Left cardiac atrium (tissue), 4 donors: ENCODE results near the gene SPTB. TPM values are rescaled to one million over a fixed set of nuclear protein-coding genes. Genes with fewer than 3 reads are reported as not detected.

Experiments
- ATAC-seq, 2 donors: fragments of 200-7000 bp; cut with Tn5 transposase; one replicate each; pipeline ENCODE4 v1.9.1; 2020; ENCODE audit warnings: mild to moderate bottlenecking in 2 of 2, moderate library complexity in 2 of 2
- DNase-seq: peaks from one replicate; pipeline ENCODE4 v3.0.0-alpha.2; 2020
- intact Hi-C, 2 donors: fragments of 100-400 bp; cut with DNase I; formaldehyde crosslinking; loops; one replicate each; pipeline versions ENCODE4 v1.14.1 to v1.15.1; 2022 to 2023
- total RNA-seq, 2 donors: library from RNA; stranded (reverse); fragmentation: NEBNext Ultra II Directional; extraction: Animal tissue kit (Norgen Biotek cat#: 25700); gene quantifications; one replicate each; pipeline ENCODE4 v1.2.1, GENCODE V29; 2021
- donor health status: DM: no; HTN: yes; CAD: no.
- donor health status: DM: no; HTN: yes; CAD: no; lungs with severe emphysema.
- donor health status: DM: yes; HTN: yes; CAD: no.
- donor health status: Dilated cardiomyopathy.

Gene SPTB
- total RNA-seq, 2 donors from 2014 or later, result 58.2 to 63.6 TPM

DNA sequence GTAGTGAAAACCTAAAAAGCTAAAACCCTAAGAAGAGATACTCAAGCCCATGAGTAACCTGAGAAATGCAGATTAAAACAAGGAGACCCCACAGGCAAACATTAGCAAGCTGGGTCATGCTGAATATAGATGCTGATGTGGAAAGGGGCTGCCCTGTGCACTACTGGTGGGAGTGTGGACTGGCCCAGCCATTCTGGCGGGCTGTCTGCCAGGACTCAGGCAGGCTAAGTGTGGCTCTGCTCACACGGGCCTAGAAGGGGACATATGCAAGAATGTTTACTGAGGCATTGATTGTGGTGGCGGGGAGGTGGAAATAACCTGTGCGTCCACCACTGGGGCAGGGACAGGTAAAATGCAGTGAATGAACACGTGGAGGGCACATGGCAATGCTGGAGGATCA is 48.3 kb downstream of the SPTB start:
- DNase-seq, result no peak
- ATAC-seq, result peak in 1 of 2 donors; percentile 35
- intact Hi-C loops, result no loop called here

DNA sequence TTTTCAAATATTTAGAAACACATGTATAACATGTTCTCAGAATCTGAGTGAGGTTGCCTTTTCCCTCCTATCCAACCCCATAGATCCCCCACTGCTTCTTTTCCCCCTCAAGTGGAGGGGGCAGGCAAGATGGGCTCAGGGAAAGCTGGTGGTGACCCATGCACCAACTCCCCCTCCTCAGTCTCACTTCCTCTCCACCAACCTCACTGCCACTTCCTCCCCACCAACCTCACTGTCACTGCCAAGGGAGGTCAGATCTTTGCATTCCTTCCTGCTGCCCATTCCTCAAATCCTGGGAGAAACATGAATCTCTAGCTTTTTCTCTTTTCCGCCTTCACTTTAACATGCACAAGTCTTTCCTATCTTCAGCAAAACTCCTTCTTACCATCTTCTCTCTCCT is 48.7 kb downstream of the SPTB start:
- ATAC-seq (no peak), DNase-seq (no peak)
- intact Hi-C loops, result no loop called here

DNA sequence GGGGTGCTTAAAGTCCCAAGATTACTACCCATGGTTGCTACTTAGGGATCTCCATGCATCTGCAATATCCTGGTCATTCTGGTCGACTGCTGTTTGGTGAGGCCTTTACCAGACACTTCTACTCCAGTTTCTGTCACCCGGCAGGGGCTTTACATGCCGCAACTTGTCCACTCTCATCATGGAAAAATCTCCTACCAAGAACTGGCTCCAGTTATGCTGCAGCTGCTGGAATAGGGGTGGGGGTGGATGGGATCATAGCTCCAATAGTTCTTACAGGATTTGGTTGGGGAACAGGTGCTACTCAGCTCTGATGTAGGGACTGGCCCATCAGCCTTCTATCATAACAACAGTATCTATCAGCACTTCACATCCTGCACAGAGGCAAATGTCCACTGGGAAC is 51.6 kb downstream of the SPTB start:
- intact Hi-C loops, result loop anchor here (5.0 to 10.0 kb wide), 2 partner anchors 49 to 157 kb away; partner anchors contain the start of genes FNTB (in 1 of the 2) and SPTB (in 1 of the 2)
- DNase-seq, result no peak
- ATAC-seq, result no peak

DNA sequence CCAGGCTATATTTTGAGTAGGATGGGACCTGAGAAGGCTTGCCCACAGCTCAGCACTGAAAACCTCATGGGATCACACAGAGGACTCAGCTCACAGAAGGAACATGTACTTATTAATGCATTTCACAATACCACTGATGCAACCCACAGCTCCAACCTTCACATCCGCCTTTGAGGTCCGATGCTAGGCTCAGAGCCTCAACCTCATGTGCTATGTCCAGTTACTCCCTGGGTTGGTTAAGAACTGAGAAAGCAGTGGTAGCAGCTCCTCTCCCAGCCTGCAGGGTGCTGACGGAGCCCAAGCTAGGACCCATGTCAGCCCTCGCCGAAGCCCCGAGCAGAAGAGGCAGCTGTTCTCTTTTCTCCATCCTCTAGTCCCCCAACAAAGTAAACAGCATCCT is 52.9 kb downstream of the SPTB start:
- no peak for ATAC-seq
- no peak for DNase-seq
- intact Hi-C loops, result loop anchor here (5.0 to 10.0 kb wide), 2 partner anchors 50 to 158 kb away; partner anchors contain the start of genes FNTB (in 1 of the 2) and SPTB (in 1 of the 2)

DNA sequence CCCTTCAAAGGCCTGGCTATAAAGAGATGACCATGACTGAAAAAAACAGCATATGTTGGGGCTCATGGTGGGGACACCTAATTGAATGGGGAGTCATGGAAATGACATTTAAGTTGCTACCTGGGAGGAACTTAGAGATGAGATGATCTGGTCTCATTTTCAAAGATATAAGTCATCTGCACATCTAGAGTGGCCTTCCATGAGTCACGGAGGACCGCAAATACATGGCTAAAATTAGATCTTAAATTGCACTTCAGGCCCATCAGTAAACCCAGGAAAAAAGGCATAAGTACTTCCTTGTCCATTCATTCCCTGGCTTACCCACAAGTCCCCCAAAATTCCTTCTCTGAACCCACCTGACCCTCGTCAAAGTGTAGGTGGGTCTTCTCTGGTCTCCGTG is 53.4 kb downstream of the SPTB start:
- ATAC-seq, result no peak
- intact Hi-C loops, result loop anchor here (5.0 to 10.0 kb wide), 2 partner anchors 51 to 158 kb away; partner anchors contain the start of genes FNTB (in 1 of the 2) and SPTB (in 1 of the 2)
- no peak for DNase-seq

DNA sequence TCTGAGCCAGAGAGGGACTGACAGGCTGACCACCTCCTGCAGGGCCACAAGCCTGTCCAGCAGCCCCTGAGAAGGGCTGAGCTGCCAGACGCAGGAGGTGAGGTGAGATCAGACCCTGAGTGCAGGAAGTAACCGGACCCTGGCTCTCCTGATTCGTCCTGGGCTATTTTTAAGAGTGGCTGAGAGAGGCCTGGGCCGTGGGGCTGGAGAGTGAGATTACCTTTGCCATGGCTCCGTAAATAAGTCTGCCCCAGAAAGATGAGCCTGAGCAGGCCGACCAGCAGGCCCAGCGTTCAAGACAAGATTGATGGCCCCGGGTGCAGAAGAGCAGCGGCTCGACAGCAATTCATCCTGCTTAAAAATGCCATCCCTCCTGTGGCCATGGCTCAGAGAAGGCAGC is 54.2 kb downstream of the SPTB start:
- intact Hi-C loops, result loop anchor here (5.0 to 10.0 kb wide), 2 partner anchors 52 to 159 kb away; partner anchors contain the start of genes FNTB (in 1 of the 2) and SPTB (in 1 of the 2)
- DNase-seq (no peak), ATAC-seq (peak; percentile 55 to 73)

DNA sequence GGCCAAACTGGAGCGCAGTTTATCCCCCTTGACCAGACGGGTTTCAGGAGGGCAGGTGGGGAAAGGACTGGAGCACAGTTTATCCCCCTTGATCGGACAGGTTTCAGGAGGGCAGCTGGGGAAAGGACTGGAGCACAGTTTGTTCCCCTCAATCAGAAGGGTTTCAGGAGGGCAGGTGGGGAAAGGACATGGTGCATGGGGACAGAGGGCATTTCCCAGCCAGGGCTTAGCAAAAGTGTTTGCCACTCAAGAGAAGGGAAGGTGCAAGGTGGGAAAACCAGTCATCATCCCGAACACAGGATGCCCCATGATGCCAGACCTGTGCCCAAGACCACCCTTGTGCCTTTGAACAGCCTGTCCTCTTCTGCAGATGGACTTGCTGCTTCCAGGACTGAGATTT is 54.7 kb downstream of the SPTB start:
- intact Hi-C loops, result loop anchor here (5.0 to 10.0 kb wide), 2 partner anchors 52 to 160 kb away; partner anchors contain the start of genes FNTB (in 1 of the 2) and SPTB (in 1 of the 2)

DNA sequence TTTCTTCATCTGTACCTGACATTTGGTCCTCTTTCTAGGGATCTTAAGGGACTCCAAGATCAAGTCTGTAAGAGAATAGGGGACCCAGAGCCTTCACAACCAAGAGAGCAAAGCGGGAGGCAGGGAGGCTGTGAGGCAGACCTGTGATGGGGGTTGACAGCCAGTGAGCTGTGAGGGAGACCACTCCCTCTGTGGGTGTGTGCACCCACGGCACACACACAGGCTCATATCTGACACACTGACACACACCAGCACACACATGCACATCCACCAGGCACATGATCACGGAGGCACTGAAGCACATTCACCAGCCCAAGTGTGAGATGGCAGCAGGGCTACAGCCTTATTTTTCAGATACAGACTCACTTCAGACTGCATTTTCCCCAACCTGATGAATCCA is 55.2 kb downstream of the SPTB start:
- intact Hi-C loops, result loop anchor here (5.0 to 10.0 kb wide), 3 partner anchors 63 to 160 kb away; partner anchors contain the start of gene FNTB (in 1 of the 2)
- no peak for DNase-seq
- ATAC-seq, result no peak

More for the DNA sequence above, 54.7 kb downstream of the SPTB start:
- no peak for DNase-seq
- ATAC-seq, result no peak

DNA sequence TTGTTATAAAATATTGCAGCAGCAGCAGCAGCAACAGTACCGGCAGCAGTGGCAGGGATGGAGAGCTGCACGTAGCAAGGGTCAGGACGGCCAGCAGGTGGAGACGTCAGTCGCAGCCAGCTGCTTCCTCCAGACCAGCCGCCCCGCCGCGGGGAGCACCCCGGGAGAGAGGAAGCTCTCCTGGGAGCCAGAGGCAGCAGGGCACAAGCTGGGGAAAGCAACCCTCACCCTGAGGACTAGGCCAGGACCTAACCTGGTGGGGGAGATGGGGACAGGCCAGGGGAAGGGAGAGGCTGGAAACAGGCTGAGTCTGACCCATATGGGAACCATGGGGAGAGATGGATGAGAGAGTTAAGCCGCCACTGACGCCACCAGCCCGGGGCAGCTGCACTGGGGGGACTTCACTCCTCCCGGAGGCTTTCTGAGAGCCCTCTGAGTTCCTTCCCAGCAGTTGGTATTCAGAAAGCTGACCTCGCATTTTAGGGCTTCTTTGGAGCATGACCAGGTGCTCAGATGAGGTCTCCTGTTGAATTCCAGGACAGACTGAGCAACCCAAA is 56.3 kb downstream of the SPTB start:
- DNase-seq (peak; percentile 82), ATAC-seq (peak; percentile 87 to 92)
- intact Hi-C loops, result loop anchor here (5.0 to 10.0 kb wide), 3 partner anchors 64 to 161 kb away; partner anchors contain the start of gene FNTB (in 1 of the 2)

DNA sequence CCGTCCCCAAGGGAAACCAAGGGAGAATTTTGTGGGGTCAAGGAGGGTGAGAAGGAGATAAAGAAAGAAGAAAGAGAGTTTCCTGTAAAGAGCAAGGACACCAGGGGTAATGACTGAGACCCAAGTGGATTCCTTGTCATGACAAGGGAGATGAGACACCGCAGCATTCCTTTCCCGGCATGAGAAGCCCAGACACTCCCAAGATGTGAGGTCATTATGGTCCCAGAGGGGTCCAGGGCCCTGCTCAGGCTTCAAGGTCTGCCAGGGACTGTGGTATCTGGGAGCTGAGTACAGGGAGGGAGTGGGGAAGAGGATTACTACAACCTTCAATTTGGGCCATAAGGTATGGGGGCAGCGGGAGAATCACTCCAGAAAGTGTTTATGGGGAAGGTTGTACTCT is 58.1 kb downstream of the SPTB start:
- ATAC-seq (no peak), DNase-seq (no peak)
- intact Hi-C loops, result loop anchor here (5.0 to 10.0 kb wide), 3 partner anchors 66 to 163 kb away; partner anchors contain the start of gene FNTB (in 1 of the 2)

DNA sequence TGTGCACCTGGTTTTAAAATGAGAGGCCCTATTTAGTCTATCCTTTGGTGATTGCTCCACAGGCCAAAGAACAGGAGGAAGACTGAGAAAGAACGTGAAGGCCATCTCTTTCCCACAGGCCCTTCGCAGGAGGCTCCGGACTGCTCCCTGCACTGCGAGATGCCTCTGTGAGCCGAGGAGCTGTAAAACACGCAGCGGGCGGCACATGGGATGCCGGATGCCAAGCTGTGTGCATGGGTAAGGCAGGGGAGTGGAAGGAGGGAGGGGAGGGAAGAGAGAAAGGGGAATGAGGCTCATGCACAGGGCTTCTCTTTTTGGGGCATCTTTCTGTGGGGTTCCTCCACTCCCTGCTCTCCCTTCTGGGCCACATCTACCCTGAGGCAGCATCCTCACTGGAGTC is 61.6 kb downstream of the SPTB start:
- DNase-seq (no peak), ATAC-seq (no peak)
- intact Hi-C loops, result no loop called here

DNA sequence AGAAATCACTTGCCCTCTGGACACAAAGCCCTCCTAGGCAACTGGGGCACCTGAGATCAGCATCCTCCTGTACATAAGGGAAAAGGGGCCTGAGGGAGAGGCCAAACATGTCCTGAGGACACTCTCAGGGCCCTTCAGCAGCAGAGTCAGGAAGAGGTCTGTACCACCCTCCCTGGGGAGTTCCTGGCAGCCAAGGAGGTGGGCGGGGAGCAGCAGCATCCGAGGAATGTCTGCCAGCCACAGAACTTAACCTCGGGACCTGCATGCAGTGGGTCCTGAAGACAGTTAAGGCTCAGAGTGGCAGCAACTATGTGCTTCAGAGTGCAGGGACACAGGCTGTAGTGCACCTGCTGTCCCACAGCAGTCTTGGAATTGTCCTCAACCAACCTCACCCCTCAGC is 62.1 kb downstream of the SPTB start:
- ATAC-seq (no peak), DNase-seq (no peak)
- intact Hi-C loops, result no loop called here

DNA sequence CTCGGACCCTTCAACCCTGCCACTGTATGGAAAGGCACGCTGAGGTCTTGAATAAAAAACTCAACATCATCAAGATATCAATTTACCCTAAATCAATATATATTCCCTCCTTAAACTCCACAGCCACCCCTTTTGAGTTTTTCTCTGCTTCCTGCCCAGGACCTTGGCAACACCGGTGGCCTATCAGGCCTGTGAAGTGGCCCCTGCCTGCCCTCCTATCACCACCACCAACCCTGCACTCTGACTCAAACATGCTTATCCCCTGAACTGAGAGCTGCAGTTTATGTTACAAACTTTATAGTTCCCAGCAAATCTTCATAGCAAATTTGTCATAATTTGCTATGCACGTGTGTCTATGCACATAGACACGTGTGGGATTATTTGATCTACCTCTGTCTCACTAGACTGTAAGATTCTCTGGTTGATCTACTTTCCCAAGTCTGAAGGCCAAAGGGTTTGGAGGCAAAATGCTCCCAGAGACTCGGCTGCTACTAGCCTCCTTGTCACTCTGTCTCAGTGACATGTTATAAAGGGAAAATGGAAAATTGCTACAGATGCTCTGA is 63.4 kb downstream of the SPTB start:
- intact Hi-C loops, result no loop called here
- DNase-seq (no peak), ATAC-seq (peak in 1 of 2 donors; percentile 32)

DNA sequence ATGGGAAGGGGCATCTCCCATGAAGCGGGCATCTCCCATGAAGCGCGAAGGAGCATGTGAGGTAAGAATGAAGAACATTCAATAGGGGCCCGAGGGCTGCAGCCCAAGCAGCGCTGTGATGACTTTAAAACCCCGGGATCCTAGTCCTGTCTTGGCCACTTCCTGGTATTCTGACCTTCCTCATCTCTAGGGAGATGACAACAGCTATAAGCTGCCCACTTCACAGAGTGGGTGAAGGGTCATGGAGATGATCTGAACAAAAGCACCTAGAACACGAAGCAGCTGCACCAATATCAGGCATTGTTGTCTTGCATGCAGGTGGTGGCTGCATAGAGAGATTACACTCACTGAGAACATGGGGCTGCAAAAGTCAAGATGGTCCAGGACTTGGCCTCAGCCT is 64.5 kb downstream of the SPTB start:
- ATAC-seq (no peak), DNase-seq (no peak)
- intact Hi-C loops, result no loop called here

DNA sequence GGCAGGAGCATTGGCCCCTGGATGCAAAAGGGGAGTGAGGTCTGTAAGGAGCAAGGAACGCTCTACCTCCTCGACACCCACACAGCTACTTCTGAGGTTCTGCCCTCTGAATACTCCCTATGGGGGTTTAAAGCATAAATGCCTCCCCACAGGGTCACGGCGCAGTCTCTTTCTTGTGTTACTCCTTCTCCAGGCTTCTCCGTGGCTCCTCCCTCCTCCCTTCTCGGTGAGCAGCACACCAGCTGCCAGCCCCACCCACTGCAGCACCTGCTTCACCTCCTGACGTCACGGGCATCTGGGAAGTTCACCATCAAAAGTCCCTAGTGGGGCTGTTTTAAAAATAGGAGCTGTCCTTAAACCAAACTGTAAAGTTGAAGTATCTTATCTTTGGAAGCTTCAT is 67.3 kb downstream of the SPTB start:
- ATAC-seq (peak in 1 of 2 donors; percentile 62), DNase-seq (no peak)
- intact Hi-C loops, result no loop called here

DNA sequence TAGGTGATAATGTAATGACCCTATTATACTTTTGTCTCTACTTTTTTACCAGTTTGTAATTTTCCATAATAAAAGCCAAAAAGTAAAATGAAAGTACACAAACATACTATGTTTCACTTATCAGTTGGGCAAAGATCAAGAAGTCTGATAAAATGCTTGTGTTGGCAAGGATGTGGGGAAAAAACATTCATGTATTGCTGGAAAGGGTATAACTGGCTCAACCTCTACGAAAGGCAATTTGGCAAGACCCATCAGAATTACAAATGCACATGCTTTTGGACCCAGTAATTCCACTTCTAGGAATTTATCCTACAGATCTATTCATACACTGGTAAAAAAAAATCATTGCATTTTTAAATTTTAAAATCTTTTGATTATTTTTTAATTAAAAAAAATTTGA is 68.0 kb downstream of the SPTB start:
- DNase-seq, result no peak
- intact Hi-C loops, result no loop called here
- no peak for ATAC-seq

DNA sequence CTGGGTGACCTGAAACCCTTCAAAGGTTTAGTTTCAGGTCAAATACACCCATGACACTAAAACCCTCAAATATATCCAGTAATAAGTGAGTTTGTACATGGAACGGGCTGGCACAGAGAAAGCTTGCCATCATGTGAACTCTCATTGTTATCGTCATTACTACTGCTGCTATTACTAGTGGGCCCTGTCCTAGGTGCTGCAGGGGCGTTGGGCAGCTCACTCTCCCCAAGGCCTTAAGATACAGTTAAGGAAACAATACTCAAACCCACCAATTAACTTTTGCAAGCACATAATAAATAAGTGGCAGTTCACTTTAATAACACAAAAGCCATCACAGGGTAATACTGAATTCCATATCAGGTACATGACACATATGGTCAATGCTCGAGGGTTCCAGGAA is 71.3 kb downstream of the SPTB start:
- ATAC-seq, result no peak
- intact Hi-C loops, result no loop called here
- DNase-seq, result no peak

DNA sequence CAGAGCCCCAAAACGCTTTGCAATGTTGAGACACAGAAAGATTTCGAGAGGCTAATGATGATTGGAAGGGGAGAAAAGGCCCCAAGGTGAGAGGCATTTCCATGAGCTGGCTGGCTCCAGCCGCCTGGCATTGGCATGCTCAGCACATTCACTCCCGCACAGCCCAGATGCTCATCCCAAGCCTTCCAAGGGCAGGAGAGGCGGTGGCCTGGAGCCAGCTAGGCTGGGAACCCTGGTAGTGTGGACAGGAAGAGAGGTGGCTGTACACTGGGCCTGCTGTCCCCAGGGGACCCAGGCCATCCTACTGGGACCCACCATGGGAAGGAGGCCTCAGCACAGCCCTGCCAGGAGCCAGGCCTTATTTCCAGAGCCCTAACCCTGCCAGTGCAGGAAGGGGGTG is 72.2 kb downstream of the SPTB start:
- peak; percentile 63 for DNase-seq
- peak; percentile 88 to 95 for ATAC-seq
- intact Hi-C loops, result no loop called here

DNA sequence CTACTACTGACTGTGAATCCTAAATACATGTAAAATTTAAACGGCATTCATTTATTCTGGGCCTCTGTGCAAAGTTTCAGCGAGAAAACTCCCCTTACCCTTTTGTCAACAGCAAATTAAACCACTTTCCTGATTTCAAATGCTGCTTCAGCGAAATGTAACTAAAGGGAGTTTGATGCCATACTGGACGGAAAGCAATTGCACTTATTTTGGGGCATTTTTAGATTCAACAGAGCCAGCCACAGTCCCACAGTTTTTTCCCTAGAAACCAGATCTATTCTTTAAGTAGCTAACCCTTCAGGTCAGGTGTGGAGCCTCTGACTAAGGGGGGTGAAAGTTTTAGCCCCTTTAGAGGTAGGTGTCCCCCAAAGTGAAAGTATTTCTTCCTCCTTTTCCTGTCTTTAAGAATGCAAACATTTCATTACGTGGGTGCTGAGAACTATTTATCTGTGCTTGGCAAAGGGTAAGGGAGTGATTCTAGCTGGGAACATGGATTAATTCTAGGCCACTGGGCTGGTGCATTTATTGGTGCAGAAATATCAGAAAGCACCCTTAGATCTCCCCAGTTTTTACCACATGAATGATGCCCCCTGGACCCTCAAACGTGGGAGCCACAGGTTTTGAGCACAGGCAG is 72.7 kb downstream of the SPTB start:
- DNase-seq (no peak), ATAC-seq (no peak)
- intact Hi-C loops, result no loop called here

DNA sequence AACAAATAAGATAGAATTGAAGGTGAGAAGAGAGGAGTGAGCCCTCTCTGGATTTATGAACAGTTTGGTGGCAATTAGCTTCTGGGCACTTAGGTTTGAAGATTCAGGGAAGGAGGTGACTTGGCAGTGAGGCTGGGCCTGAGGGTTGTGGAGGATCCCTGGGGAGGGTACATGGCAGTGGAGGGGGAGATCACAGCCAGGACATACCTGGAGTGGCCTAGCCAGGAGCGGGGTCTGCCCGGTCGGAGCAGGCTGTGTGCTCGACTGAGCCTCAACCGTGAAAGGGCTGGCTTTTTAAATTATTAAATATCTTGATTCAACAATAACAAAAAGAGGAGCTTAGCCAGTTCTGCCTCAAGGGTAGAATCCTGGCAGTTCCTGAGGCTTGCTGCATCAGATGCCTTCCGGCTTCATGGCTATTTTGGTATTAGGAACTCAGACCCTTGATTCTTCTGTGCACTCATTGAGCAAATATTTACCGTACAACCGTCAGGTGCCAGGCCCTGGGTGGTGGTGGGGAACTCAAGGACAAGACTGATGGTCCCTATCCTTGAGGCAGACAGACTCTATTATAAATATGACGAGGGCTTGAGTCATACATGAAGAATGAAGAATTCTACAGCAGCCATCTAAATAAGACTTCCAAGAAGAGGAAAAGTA is 73.4 kb downstream of the SPTB start:
- DNase-seq, result no peak
- intact Hi-C loops, result no loop called here
- peak; percentile 8 to 66 for ATAC-seq
